GM21786 (cell line): ENCODE data around the gene EEF1AKMT3.

Experiments
- ATAC-seq: cut with Tn5 transposase; IDR thresholded peaks from one replicate; pipeline ENCODE4 v1.9.1; 2021; ENCODE audit not compliant: unreplicated experiment

Gene EEF1AKMT3

DNA sequence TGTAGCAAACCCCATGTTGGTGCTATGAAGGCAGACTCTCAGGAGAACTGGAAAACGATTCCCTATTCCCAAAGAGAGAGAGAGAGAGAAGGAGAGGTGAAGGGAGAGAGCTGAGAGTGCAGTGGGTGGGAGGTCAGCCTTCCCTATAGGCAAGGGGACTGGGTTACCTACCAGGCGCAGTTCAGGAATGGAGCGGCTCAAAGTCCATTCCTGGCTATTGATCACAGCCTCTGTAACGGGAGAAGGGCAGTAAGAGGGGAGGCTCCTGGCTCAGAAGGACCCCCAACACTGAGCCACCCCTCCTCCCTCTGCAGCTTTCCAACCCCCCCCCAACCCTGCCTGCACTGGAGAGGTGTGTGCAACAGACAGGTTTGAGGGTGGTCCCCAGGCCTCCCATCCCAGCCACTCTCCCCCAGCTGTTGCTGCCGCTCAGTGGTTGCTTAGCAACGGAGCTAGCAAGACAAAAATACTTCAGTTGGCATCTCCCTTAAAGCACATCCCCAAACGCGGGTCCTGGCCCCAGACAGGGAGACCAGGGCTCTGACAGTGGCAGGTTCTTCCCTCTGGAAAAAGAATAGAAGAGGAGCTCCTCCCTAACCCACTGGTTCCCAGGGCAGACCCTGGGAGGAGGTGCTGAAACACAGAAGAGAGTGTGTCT is 37.1 kb upstream of the EEF1AKMT3 start:
- no peak for ATAC-seq

DNA sequence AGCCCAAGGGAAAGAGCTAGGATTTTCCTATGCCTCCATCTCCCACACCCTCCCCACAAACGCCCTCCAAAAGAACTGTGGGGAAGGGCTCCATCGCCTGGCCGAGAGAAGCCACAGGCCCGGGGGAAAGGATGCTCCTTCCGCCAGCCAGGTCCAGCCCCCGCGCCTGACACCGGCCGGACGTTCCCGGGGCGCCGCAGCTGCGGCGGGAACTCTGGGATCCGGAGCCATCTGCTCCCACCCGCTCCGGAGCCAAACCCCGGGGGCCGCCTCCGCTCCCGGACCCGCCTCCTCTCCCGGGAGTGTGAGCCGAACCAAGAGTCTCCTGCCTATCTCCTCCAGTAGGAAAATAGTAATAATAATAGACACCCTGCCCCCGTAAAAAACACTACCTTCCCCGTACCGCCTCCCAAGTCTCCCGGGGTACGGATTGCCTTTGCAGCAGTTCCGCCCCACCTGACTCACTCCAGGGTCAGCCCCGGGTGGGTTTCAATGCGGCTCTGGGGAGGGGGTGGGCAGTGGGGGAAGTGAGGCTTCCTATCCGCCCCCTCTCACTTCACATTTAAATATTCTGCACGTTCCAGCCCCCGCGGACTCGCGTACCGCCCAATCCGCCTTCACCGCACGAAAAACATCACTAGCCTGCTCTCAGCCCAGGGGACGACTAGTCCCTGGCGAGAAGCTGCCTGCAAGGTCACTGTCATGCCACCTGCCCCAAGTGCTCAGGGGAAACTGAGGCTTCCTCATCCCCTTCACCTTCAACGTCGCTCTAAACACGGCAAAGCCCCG is 36.3 kb upstream of the EEF1AKMT3 start:
- no peak for ATAC-seq

DNA sequence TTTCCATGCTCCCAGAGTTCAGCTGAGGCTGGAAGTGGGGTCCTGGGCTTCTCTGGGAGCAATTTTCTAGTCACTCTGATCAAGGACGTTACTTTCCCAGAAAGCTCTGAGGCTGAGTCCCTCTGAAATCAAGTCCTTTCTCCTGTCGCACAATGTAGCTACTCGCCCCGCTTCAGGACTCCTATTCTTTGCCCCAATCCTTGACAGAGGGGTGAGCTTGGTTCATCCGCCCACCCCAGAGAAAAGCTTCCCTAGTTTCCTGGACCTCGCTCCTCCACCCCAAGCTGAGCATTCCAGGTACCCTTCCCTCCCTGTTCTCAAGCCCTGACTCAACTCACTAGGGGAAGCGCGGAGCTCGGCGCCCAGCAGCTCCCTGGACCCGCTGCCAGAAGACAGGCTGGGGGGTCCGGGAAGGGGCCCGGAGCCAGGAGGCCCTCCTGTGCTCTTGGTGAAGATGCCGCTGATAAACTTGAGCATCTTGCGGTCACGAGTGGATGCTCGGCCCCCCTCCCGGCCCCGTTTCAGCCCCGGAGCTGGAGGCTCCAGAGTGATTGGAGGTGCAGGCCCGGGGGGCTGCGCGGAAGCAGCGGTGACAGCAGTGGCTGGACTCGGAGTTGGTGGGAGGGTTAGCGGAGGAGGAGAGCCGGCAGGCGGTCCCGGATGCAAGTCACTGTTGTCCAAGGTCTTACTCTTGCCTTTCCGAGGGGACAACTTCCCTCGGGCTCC is 35.5 kb upstream of the EEF1AKMT3 start:
- no peak for ATAC-seq

DNA sequence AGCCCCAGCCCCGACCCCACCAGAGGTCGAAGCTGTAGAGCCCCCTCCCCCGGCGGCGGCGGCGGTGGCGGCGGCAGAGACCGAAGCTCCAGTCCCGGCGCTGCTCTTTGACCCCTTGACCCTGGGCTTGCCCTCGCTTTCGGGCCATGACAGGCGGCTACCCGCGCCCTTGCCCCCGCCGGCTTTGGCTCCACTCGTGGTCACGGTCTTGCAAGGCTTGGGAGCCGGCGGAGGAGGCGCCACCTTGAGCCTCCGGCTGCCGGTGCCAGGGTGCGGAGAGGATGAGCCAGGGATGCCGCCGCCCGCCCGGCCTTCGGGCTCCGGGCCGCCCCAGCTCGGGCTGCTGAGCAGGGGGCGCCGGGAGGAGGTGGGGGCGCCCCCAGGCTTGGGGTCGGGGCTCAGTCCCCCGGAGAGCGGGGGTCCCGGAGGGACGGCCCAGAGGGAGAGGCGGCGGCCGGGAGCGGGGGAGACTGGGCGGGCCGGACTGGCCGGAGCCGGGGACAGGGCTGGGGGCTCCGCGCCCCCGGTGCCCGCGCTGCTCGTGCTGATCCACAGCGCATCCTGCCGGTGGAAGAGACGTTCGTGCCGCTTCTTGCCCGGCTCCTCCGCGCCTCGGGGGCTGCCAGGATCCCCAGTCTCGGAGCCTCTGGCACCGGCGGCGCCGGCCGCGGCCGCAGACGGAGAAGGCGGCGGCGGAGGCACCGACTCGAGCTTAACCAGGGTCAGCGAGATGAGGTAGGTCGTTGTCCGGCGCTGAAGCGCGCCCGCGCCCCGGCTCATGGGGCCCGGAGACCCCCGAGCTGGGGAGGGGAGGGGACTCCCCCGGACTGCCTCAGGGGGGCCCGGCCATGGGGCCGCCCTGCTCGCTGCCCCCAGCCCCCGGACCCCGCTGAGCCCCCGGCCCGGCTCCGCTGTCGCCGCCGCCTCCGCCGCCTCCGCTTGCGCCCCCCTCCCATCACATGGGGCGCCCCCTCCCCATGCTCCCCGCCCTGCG is 34.6 kb upstream of the EEF1AKMT3 start:
- ATAC-seq: no peak

DNA sequence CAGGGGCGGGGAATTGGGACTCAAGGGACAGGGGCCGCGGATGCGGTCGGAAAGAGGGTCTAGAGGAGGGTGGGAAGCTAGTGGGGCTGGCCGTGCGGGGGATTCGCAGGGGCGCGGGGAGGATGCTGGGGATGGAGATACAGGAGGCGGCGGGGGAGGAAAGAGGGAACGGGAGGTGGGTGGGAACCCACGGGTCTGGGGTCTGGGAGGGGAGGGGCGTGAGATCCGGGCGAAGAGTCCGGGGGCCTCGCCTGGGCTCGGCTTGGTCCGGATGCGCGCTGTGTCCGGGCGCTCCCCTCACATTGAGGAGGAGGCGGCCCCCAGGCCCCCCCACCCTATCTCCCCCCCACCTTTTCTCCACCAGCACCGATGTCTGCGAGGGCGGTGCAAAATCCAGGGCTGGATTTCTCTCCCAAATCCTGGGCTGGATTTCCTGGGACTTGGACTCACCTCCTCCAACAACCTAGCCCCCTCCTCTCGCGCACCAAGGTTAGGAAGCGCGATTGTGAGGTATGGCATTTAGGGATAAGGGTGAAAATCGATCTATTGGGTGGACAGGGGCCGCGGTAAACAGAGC is 33.7 kb upstream of the EEF1AKMT3 start, which contains the start of gene AGAP2:
AGAP2 (minus strand) TSS at position 82 of the 577 bp plus-strand sequence. CDS start 496 bp downstream, outside the sequence.
- ATAC-seq: no peak

DNA sequence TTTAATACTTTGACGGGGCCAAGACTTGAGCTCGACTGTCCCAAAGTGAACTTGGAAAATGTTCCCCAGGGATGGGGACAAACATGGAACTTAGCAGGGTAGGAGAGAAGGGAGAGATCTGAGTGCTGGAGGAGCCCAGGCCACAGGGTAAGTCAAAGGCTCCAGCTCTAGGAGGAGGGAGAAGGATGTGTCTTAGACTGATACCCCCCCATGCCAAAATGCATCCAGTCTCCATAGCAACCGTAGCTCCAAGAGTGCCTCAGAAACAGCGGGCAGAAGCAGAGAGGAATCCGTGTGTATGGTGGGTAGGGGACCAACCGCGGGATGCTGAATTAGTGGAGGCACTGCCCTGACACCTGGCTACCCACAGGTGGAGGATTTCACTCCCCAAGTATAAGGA is 33.0 kb upstream of the EEF1AKMT3 start:
- no peak for ATAC-seq

DNA sequence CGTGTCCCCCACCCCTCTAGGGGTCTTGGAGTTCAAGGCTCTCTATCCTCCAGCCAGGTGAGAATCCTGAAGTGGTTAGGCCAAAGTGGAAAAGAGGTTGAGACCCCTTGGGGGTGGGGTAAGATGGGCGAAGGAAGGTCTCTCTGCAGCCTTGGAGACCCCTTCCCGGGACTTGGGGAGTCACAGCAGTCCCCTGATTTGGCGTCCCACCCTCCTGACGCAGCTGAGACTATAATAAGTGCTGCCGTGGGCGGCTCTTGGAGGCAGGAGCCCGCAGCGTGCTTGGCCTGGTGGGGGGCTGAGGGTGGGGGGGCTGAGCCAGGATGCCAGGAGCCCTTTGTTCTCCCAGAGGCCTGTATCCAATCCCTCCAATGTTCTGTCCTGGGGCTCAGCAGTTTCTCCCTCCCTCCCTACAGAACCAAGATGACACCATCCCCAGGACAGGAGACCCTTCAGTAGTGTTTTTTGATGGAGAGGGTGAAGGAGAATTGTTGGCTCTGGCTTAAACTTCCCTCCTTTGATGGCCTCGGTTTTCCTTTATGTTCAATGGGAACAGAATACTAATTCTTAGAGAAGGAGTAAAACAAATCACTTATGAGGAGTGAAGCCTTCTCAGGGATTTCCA is 32.4 kb upstream of the EEF1AKMT3 start:
- ATAC-seq: no peak

DNA sequence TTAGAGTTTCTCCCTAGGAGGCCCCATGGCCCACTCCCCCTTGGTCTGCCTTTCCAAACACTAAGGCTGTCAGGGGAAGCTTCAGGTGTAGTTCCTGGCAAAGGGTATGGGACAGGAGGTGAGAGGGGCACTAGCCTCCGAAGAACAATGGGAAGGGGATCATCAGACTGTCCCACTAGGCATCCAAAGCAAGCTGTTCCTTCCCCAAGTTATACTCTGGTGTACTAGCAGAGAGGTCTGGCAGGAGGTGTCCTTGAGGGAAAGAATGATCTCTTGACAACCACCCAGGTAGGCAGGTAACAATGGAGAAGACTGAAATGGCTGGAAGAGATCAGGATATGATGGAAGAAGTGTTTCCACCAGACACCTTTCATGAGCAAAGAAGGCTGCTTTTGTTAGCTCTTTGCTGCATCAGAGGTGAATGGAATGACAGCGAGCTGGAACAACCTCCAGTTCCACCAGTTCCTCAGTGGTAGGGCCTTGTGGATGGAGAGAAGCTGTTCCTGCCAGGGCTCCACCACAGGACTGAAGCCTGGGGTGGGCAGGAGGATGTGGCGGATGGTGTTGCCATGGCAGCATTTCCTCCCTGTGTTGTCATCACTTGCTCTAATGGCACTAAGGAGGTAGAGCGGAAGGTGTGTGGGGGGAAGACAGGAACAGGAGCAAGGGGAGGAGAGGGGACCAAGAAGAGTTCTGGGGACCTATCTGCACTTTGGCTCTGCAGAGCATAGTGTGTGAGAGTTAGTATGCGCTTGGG is 31.6 kb upstream of the EEF1AKMT3 start:
- ATAC-seq: peak; percentile 51

DNA sequence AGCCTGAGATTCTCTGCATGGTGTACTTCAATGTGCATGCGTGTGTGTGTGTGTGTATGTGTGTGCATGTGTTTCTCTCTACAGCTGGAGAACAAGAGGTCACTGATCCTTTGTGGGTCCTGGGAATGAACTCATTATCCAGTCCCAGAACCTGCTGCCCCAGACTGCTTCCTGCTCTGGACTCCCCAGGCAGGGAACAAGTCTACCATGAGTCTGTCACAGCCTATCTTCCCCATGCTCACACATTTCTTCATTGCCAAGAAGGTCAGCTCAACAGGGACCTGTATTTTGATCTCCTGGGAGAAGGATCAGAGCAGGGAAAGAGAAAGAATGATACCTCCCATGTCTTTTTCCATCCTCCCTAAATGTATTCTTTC is 31.0 kb upstream of the EEF1AKMT3 start:
- no peak for ATAC-seq

DNA sequence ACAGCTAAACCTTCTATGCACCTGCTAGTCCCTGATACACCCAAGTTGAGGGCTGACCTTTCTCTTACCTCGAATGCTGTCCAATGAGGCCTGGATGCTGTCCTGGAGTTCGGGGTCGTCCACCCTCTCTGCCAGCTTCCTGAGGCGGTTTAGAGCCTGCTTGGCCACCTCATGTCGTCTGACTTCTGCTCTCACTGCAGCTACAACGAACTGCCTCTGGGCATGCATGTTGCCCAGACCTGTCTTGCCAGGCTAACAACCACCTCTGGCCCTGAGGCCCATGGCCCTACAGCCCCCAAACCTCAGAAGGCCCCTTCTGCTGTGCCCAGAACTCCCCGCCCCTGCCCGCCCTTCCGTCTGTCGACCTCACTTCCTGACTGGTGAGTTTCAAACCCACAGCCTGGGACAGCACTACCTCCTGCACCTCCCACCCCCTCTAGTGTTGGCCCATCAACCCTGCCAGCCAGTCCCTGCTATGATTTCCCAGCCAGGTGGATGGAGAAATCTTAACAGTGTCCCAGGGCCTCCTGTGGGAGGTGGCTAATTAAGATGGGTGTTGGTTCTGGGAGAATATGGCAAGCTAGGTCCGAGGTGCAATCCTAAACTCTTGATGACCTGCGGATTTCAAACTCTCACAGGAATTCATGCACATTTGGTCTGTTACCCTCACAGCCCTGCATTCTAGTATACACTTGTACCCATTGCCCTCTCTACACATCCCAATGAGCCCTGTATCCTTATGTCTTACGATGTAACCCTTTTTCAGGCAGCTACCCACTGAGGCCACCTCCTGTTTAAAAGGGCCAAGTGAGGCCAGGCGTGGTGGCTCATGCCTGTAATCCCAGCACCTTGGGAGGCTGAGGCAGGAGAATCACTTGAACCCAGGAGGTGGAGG is 30.3 kb upstream of the EEF1AKMT3 start:
- ATAC-seq: peak; percentile 59

DNA sequence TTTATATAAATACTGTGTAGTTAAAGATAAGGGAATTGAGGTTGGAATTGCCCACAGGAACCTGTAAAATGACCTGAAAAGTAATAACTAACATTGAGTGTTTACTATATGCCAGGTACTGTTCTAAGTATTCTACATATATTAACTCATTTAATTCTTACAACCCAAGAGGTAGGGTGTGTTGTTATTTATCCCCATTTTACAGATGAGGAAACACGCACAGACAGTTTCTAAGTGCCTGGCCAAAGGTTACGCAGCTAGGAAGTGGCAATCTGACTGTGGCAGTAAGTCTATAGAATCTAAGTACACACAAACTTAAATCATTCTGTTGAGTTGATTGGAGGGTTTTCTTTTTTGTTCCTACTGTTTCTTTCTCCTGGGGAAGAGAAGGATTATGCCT is 28.6 kb upstream of the EEF1AKMT3 start:
- ATAC-seq: no peak

DNA sequence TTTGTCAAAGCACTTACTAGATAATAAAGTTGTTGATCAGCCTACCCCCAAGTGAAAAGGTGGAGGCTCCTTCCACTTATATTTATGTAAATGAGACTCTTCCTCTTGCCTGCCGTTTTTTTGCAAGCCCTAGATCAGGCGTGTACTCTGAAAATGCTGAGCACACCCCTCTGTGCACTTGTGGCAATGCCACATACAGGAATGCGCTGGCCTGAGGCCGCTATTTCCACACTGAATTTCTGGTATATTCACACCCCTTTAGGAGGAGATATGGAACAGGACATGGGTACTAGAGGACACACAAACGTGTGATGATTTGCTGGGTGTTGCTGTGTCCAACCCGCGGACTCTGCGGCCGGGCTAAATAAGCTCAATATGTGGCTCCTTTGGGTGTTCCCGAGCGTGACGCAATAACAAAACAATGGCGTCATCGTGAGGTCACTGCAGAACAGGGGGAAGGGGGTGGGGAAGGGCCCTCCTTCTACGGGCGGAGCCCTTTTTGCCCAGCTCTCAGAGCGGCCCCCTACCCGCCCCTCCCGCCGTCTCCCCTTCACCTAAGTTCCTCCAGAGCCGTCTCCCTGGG is 28.1 kb upstream of the EEF1AKMT3 start:
- ATAC-seq: peak; percentile 31

DNA sequence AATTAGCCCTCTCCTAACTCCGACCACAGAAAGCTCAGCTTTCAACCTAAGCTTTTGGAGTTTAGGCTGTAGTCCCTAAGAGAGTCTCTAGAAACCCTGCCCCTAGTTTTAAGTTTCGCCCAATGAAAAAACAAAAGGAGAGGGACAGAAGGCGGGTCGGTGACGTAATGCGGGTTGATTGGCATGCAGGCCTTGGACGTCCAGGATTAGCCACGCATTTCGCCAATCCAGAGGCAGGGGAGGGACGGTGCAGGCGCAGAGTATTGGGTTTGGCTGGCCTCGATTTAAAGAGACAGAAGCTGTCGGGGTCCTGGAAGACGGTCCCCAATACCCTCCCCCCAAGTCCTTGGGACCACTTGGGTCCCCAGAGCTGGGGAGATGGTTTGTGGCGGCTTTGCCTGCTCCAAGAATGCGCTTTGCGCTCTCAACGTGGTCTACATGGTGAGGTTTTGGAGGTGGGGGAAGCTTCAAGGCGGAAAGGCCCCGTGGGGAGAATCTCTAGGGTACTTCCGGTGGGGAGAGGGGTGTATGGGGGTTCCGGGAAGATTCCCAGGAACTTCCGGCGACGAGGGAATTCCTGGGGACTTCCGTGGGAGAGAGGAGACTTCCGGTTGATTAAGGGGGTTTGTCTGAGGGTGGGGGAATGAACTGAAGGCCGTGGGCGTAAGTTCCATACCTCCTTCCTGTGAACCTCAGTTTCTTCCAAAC is 27.5 kb upstream of the EEF1AKMT3 start, which contains the start of gene TSPAN31:
TSPAN31 (plus strand) TSS at position 263 of the 708 bp plus-strand sequence; CDS start at position 379, 116 bp downstream.
- ATAC-seq: peak; percentile 78

DNA sequence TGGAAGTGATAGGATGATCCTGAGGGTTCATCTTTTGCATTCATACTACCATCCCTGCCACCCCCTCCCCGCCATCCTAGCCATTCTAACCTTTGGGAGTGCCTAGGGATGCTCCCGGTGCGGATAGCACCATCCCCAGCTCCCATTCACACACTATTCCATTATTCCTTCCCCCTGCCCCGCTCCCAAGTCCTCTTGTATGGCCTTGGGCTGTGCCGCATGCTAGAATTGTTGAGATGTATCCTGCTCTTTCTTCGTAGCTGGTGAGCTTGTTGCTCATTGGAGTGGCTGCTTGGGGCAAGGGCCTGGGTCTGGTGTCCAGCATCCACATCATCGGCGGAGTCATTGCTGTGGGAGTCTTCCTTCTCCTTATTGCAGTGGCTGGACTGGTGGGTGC is 26.9 kb upstream of the EEF1AKMT3 start:
- ATAC-seq: no peak

DNA sequence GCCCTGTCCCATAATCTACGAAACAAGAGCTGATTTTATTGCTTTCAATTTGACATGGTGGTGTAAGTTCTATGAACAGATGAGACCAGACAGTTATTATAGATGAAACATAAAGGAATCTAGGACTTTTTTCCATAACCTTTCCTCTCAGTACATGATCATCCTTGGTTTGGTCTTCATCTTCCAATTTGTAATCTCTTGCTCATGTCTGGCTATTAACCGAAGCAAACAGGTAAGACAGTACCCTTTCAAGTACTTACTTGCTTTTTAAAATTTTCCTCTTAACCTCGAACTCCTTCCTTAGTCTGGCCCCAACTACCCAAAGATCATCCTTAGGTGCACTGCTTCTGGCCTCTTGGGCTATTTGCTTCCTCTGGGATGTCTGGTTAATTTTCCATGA is 26.4 kb upstream of the EEF1AKMT3 start:
- ATAC-seq: no peak

DNA sequence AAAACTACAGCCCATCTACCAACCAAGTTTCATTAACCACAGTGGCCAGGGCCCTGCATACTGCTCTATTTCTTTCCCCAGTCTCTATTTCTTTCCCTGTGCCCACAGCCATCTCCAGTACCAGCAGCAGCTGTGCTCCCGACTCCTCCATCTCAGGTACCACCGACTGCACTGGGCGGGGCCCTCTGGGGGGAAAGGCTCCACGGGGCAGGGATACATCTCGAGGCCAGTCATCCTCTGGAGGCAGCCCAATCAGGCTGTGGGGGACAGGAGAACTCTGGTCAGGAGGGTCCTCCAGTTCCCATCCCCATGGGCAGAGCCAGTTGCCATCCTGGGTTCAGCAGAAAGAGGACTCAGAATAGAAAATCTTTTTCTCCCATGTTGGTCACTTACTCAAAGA is 23.4 kb upstream of the EEF1AKMT3 start:
- no peak for ATAC-seq
